ENCODE data around the gene ZNF136. TPM values are rescaled to one million over a fixed set of nuclear protein-coding genes. Genes with fewer than 3 reads are reported as not detected.

Gene ZNF136
- total and polyA plus RNA-seq, 2 of the 13 experiments (the other 11 are each of a cell fraction or from before 2014, with no cell fraction given), result 2.5 to 10.2 TPM

DNA sequence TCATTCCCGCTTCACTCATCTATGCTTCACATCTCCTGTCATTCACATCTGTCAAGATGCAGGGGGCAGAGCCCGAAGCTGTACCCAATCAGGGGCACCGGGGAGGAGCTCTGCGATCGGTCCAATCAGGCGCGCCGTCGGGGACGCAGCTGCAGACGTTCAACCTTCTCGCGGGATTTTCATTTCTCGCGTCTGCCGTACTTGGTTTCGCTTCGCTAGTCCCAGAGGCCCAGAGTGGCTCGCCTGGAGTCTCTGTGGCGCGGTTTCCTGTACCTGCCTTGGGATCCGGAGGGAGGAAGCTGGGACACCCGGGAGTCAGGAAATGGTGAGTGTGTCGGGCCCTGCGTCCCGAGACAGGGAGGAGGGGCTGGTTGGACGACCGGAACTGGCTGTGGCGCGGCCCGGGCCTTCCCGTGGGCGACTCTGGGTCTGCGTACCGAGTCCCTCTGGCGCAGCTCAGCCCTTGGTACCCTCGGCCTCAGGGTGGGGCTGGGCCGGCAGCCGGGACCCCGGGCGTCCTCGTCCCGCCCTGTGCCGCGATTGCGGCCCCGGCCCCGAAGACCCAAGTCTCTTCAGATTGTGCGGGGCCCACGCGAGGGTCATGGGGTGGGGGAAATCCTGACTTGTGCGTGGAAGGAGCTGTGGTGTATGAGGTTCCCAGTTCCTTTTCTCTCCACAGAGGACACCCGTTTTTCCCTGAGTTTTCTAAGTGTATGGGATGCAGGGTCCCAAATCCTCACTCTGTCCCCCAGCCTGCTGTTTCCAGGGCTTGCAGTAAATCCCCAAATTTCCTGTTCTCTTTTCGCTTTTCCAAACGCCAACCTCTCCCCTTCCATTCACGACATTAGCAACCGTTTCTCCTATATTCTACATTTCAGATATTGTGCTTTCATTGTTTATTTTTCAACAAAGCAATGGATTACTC lies at the start of gene ZNF136 (continued):
- TF ChIP-seq PAX8 (CRISPR knock-in tag; IDR thresholded peaks at IDR 0.05; ENCODE audit: borderline replicate concordance) (no peak), CHCHD3 (CRISPR knock-in tag; IDR thresholded peaks at IDR 0.05) (no peak), ZNF556 (CRISPR knock-in tag; IDR thresholded peaks at IDR 0.05; ENCODE audit: borderline replicate concordance) (no peak), TBL1XR1 (IDR thresholded peaks at IDR 0.05; ENCODE audit: borderline replicate concordance, low read length, partially characterized antibody) (no peak), MTA1 (CRISPR knock-in tag; IDR thresholded peaks at IDR 0.05; ENCODE audit: borderline replicate concordance) (no peak), TAF15 (IDR thresholded peaks at IDR 0.05; ENCODE audit: low read depth, low read length, poor library complexity, severe bottlenecking) (no peak), RXRB (CRISPR knock-in tag; IDR thresholded peaks at IDR 0.05; ENCODE audit: borderline replicate concordance) (peak; percentile 28; the same call in 1 of the 2 replicates), ARID4A (CRISPR knock-in tag; IDR thresholded peaks at IDR 0.05; ENCODE audit: borderline replicate concordance) (peak; percentile 95), NFE2L2 (IDR thresholded peaks at IDR 0.05; ENCODE audit: low read length) (no peak), NR2F6 (IDR thresholded peaks at IDR 0.05) (no peak), NR2F6 (CRISPR knock-in tag; IDR thresholded peaks at IDR 0.05) (no peak), ZNF605 (CRISPR knock-in tag; IDR thresholded peaks at IDR 0.05) (no peak), ZNF414 (CRISPR knock-in tag; IDR thresholded peaks at IDR 0.05) (peak; percentile 22; the same call in 1 of the 2 replicates), ZNF484 (CRISPR knock-in tag; IDR thresholded peaks at IDR 0.05; ENCODE audit: borderline replicate concordance, low read depth) (no peak), ZBTB14 (CRISPR knock-in tag; IDR thresholded peaks at IDR 0.05) (no peak), HDAC1 (CRISPR knock-in tag; IDR thresholded peaks at IDR 0.05) (peak; percentile 81), NR2F2 (IDR thresholded peaks at IDR 0.05; ENCODE audit: borderline replicate concordance, low read depth) (no peak), ZNF34 (CRISPR knock-in tag; IDR thresholded peaks at IDR 0.05; ENCODE audit: borderline replicate concordance) (no peak), IRX3 (CRISPR knock-in tag; IDR thresholded peaks at IDR 0.05; ENCODE audit: borderline replicate concordance, low read depth) (no peak), ZNF839 (CRISPR knock-in tag; IDR thresholded peaks at IDR 0.05; ENCODE audit: borderline replicate concordance) (no peak), ARNT2 (CRISPR knock-in tag; IDR thresholded peaks at IDR 0.05; ENCODE audit: low read depth) (peak; percentile 87; the same call in 1 of the 2 replicates)
- TF ChIP-seq, protein P1, sequence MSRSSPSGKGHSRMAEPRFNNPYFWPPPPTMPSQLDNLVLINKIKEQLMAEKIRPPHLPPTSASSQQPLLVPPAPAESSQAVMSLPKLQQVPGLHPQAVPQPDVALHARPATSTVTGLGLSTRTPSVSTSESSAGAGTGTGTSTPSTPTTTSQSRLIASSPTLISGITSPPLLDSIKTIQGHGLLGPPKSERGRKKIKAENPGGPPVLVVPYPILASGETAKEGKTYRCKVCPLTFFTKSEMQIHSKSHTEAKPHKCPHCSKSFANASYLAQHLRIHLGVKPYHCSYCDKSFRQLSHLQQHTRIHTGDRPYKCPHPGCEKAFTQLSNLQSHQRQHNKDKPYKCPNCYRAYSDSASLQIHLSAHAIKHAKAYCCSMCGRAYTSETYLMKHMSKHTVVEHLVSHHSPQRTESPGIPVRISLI (CRISPR knock-in tag; IDR thresholded peaks at IDR 0.05; ENCODE audit: borderline replicate concordance), result no peak

Measured in HepG2 (cell line).